K562 (cell line): ENCODE data around the gene SAP130. TPM values are rescaled to one million over a fixed set of nuclear protein-coding genes. Genes with fewer than 3 reads are reported as not detected.

Source experiments
- ATAC-seq: fragments of 200-7000 bp; cut with Tn5 transposase; 3 replicates; pipeline ENCODE4 v1.9.1; 2020; ENCODE audit warnings: moderate library complexity
- BruUV-seq: library from RNA; stranded (reverse); fragments of 400-500 nt; replicated peaks from 2 replicates; lab custom pipeline; 2021; lab: Mats Ljungman, UMichigan
- CTCF ChIA-PET: fragments of 300-600 bp; formaldehyde crosslinking; extraction: SDS; loops from one replicate; lab custom pipeline; 2021; ENCODE audit warnings: low intra/inter-chr PET ratio; lab: Yijun Ruan, JAX
- POLR2A ChIA-PET: fragments of 300-600, 350-650 bp; sonication (Branson Sonifier 250); formaldehyde crosslinking; extraction: SDS; loops from one replicate; lab custom pipeline; 2021; ENCODE audit warnings: antibody characterized with exemption, inconsistent platforms; lab: Yijun Ruan, JAX
- DNase-seq, 4 experiments: peaks; one replicate each; pipeline versions ENCODE4 v3.0.0 to v3.0.0-alpha.2; 2011 to 2018; ENCODE audit warnings: low spot score in 3 of 4, mixed read lengths in 3 of 4; ENCODE audit errors: extremely low read depth in 1 of 4
- FAIRE-seq: peaks from 2 replicates; lab custom pipeline; 2011; peaks lifted over from hg19 to GRCh38; lab: Jason Lieb, UNC
- H2AFZ ChIP-seq: 2 replicates; pipeline ENCODE4 v1.6.0; 2011; ENCODE audit warnings: low read depth, low read length, control low read depth, inconsistent platforms
- H3K27ac ChIP-seq: fragments of 200-600 bp; 3 replicates; pipeline ENCODE4 v1.8.0; 2011; ENCODE audit warnings: low read depth, mild to moderate bottlenecking, control low read depth, inconsistent platforms, low read length, moderate library complexity, mixed read lengths; ENCODE audit errors: extremely low read depth
- H3K27me3 ChIP-seq, 2 experiments: fragments of 300-600 bp in 1 of 2; 2 replicates in 1 of 2; 3 replicates in 1 of 2; pipeline versions ENCODE4 v1.6.0 to v1.8.0; 2011; ENCODE audit warnings: inconsistent platforms in 2 of 2, low read length in 2 of 2, mild to moderate bottlenecking in 1 of 2, mixed read lengths in 1 of 2, moderate library complexity in 1 of 2; ENCODE audit not compliant: control insufficient read depth in 2 of 2, insufficient read depth in 2 of 2
- H3K36me3 ChIP-seq: fragments of 300-600 bp; 3 replicates; pipeline ENCODE4 v1.8.0; 2011; ENCODE audit warnings: mild to moderate bottlenecking, low read length, inconsistent platforms; ENCODE audit not compliant: control insufficient read depth, insufficient read depth
- H3K4me1 ChIP-seq, 2 experiments: fragments of 200-600 bp in 1 of 2; replicated peaks in 1 of 2; 2 replicates in 1 of 2; 3 replicates in 1 of 2; pipeline versions ENCODE4 v1.5.1 to v1.8.0; 2011; ENCODE audit warnings: inconsistent platforms in 2 of 2, low read length in 2 of 2, mild to moderate bottlenecking in 1 of 2, mixed read lengths in 1 of 2, moderate library complexity in 1 of 2; ENCODE audit not compliant: control insufficient read depth in 2 of 2, insufficient read depth in 2 of 2
- H3K4me2 ChIP-seq: 2 replicates; pipeline ENCODE4 v1.6.1; 2011; ENCODE audit warnings: low read length, control low read depth, inconsistent platforms, mixed read lengths; ENCODE audit not compliant: insufficient read depth
- H3K4me3 ChIP-seq: fragments of 200-600 bp; sonication (generic), shearing (Covaris generic); 2 replicates; pipeline ENCODE4 v1.5.1; 2016; ENCODE audit warnings: control low read depth, inconsistent platforms
- H3K79me2 ChIP-seq: fragments of 200-600 bp; 3 replicates; pipeline ENCODE4 v1.8.0; 2011; ENCODE audit warnings: low read length, inconsistent platforms; ENCODE audit not compliant: control insufficient read depth, insufficient read depth
- H3K9ac ChIP-seq, 2 experiments: 2 replicates each; pipeline versions ENCODE4 v1.6.0 to v1.6.1; 2011; ENCODE audit warnings: low read depth in 2 of 2, low read length in 2 of 2, control low read depth in 1 of 2, inconsistent platforms in 1 of 2, mild to moderate bottlenecking in 1 of 2, mixed read lengths in 1 of 2; ENCODE audit not compliant: insufficient read depth in 1 of 2
- H3K9me1 ChIP-seq: one replicate; pipeline ENCODE4 v1.6.0; 2011; ENCODE audit warnings: inconsistent platforms, mild to moderate bottlenecking, low read length, moderate library complexity; ENCODE audit not compliant: control insufficient read depth, insufficient read depth
- H3K9me3 ChIP-seq: replicated peaks from 2 replicates; pipeline ENCODE4 v1.5.1; 2011; ENCODE audit warnings: low read depth, low read length, inconsistent platforms; ENCODE audit not compliant: control insufficient read depth, insufficient read depth
- H4K20me1 ChIP-seq: replicated peaks from 2 replicates; pipeline ENCODE4 v1.6.1; 2011; ENCODE audit warnings: low read length, inconsistent platforms, mixed read lengths; ENCODE audit not compliant: control insufficient read depth, insufficient read depth
- E2F4 ChIP-seq: sonication (generic); formaldehyde crosslinking; IDR thresholded peaks from 2 replicates; pipeline ENCODE4 v1.8.0; 2022; ENCODE audit warnings: mild to moderate bottlenecking, low read depth, missing genetic modification reagents
- HMGXB4 ChIP-seq: sonication (generic); formaldehyde crosslinking; IDR thresholded peaks from 2 replicates; pipeline ENCODE4 v1.8.1; 2023; ENCODE audit warnings: mild to moderate bottlenecking, missing genetic modification reagents
- NR0B1 ChIP-seq: fragments of 450-650 bp; IDR thresholded peaks from one replicate; pipeline ENCODE4 v1.6.1; 2018; ENCODE audit warnings: mild to moderate bottlenecking, moderate library complexity; ENCODE audit not compliant: partially characterized antibody
- RERE ChIP-seq: sonication (generic); formaldehyde crosslinking; IDR thresholded peaks from 2 replicates; pipeline ENCODE4 v1.8.0; 2023; ENCODE audit warnings: missing genetic modification reagents, mild to moderate bottlenecking, borderline replicate concordance
- SETDB1 ChIP-seq: IDR thresholded peaks from one replicate; pipeline ENCODE4 v1.6.1; 2012; ENCODE audit warnings: low read length, control low read depth, inconsistent platforms
- SIN3A ChIP-seq, 2 experiments: fragments of 150-350 bp in 1 of 2; IDR thresholded peaks; 2 replicates each; pipeline ENCODE4 v1.6.1; 2011 to 2016; ENCODE audit warnings: borderline replicate concordance in 2 of 2, low read depth in 2 of 2, low read length in 2 of 2, mild to moderate bottlenecking in 2 of 2, moderate library complexity in 2 of 2; ENCODE audit not compliant: control insufficient read depth in 1 of 2
- TAF9B ChIP-seq: fragments of 450-650 bp; IDR thresholded peaks from 2 replicates; pipeline ENCODE4 v1.6.1; 2018; ENCODE audit warnings: mild to moderate bottlenecking; ENCODE audit not compliant: partially characterized antibody
- ZBTB2 ChIP-seq: fragments of 450-650 bp; IDR thresholded peaks from 2 replicates; pipeline ENCODE4 v1.6.1; 2016; ENCODE audit warnings: antibody characterized with exemption
- WGBS: fragments of 100-300 bp; shearing (Covaris generic); methylation state at CpG from one replicate; pipeline ENCODE4 v1.1.6; 2016; ENCODE audit warnings: low coverage, mixed read lengths; ENCODE audit not compliant: insufficient coverage; ENCODE audit errors: missing lambda C conversion rate; 5-methylcytosine and 5-hydroxymethylcytosine counted together
- in situ Hi-C: fragments of 300-500 bp; cut with MboI; formaldehyde crosslinking; loops from 4 replicates; pipeline ENCODE4 v1.15.0; 2018; ENCODE audit warnings: inconsistent platforms, mixed read lengths
- intact Hi-C: fragments of 100-400 bp; cut with micrococcal nuclease; formaldehyde crosslinking; loops from 2 replicates; pipeline ENCODE4 v1.14.2; 2022
- polyA plus RNA-seq, 8 experiments: library from polyadenylated mRNA; depleted of rRNA in 4 of 8; stranded (reverse) in 5 of 8; unstranded in 3 of 8; fragments of >200 nt; fragmentation: Nextera tagmentation in 2 of 8; fragmentation: Illumina TruSeq in 1 of 8; extraction: Ambion mirVana in 2 of 8; extraction: Trizol in 1 of 8; gene quantifications; 2 replicates each; pipeline versions ENCODE4 v1.2.1 to v1.2.3, GENCODE V29; 2011 to 2014; ENCODE audit warnings: inconsistent platforms in 1 of 8, missing spikeins in 1 of 8
- total RNA-seq, 7 experiments: library from RNA; depleted of rRNA in 6 of 7; stranded (reverse); fragments of >200 nt in 6 of 7; fragmentation: Illumina TruSeq in 2 of 7; extraction: Trizol in 2 of 7; gene quantifications; 2 replicates each; pipeline versions ENCODE4 v1.2.1 to v1.2.3, GENCODE V29; 2011 to 2021; ENCODE audit warnings: low replicate concordance in 1 of 7

The SAP130 gene
- total and polyA plus RNA-seq, 9 of the 15 experiments (the other 6 are each of a cell fraction or from before 2014, with no cell fraction given): 4.5 to 33.4 (median 7.4) TPM

GRCh38 chr2:128039535-128039934 lies 11.7 kb upstream of the SAP130 start:
- FAIRE-seq: no peak
- H3K4me3 ChIP-seq: no peak overlapping the region
- peaks cover 9% of the 10 kb centered on the region for H3K9me3 ChIP-seq
- no peaks in the 10 kb centered on the region for H3K79me2 ChIP-seq
- no TSS peak for BruUV-seq
- no peaks in the 10 kb centered on the region for H3K36me3 ChIP-seq
- no peaks in the 10 kb centered on the region for H3K9me1 ChIP-seq
- H3K4me1 ChIP-seq: no peaks in the 10 kb centered on the region
- in situ Hi-C loops: no loop called here
- no peak overlapping the region for H3K4me2 ChIP-seq
- ChIA-PET POLR2A (interaction anchor here (1.1 to 1.6 kb wide), 2 partner anchors 10 to 23 kb away, joined by 3 to 4 read pairs; no protein-coding TSS in a partner anchor), CTCF (no interaction called here)
- WGBS: 32% methylated on average over 8 of the region's 9 CpGs
- no peak overlapping the region for H2AFZ ChIP-seq
- no peak overlapping the region for H3K9ac ChIP-seq
- DNase-seq: no peak
- intact Hi-C loops: no loop called here
- no peak overlapping the region for H3K27ac ChIP-seq
- ATAC-seq: no peak; the same call in 2 of the 3 replicates
- H4K20me1 ChIP-seq: no peaks in the 10 kb centered on the region
- H3K27me3 ChIP-seq: 0 out of 5 replicates have a peak, but pooled peaks cover 0 to 6% of the 10 kb centered on the region in 2 experiments
- TF ChIP-seq TAF9B: no peak
- no peak for TF ChIP-seq SIN3A (IDR thresholded peaks at IDR 0.05; ENCODE audit: borderline replicate concordance in 2 of 2, control insufficient read depth in 1 of 2, low read depth in 2 of 2, low read length in 2 of 2)
- no peak for TF ChIP-seq HMGXB4 (CRISPR knock-in tag)
- TF ChIP-seq E2F4 (CRISPR knock-in tag): no peak
- no peak for TF ChIP-seq RERE (CRISPR knock-in tag)
- TF ChIP-seq ZBTB2: no peak
- no peak for TF ChIP-seq NR0B1
- TF ChIP-seq SETDB1: no peak
